Measurements from ENCODE around the gene SNORC. TPM values are rescaled to one million over a fixed set of nuclear protein-coding genes. Genes with fewer than 3 reads are reported as not detected.

The SNORC gene
- total RNA-seq, 1 donor from 2014 or later = 3.1 TPM

GRCh38 chr2:232890896-232891601, 21.0 kb downstream of the SNORC start:
- H3K4me3 Mint-ChIP-seq (ENCODE audit: unreplicated experiment) = no peak overlapping the region
- Histone ChIP-seq H4K20me1 (ENCODE audit: insufficient read depth, low read length) (no peaks in the 10 kb centered on the region), H3K4me3 (ENCODE audit: insufficient read depth, low read depth, low read length) (no peak overlapping the region), H3K4me1 (ENCODE audit: insufficient read depth, low read length) (peaks cover 14% of the 10 kb centered on the region), H3K9ac (ENCODE audit: low read length) (no peak overlapping the region), H3K4me2 (ENCODE audit: low read length) (peak overlapping the region; percentile 68), H3K27ac (ENCODE audit: low read depth, low read length) (no peak overlapping the region), H3K79me2 (ENCODE audit: insufficient read depth, low read length) (no peaks in the 10 kb centered on the region), H3K9me3 (ENCODE audit: insufficient read depth, low read depth, low read length) (no peaks in the 10 kb centered on the region), H3K36me3 (ENCODE audit: insufficient read depth, low read length) (no peaks in the 10 kb centered on the region), H2AFZ (ENCODE audit: low read depth, low read length) (peak overlapping the region; percentile 64), H3K27me3 (ENCODE audit: insufficient read depth, low read length) (no peaks in the 10 kb centered on the region)
- TF ChIP-seq EZH2 (IDR thresholded peaks at IDR 0.05; ENCODE audit: insufficient read depth, low read length) = no peak
- TF ChIP-seq CTCF (IDR thresholded peaks at IDR 0.05; ENCODE audit: insufficient read depth, low read depth, low read length) = no peak
- H3K27ac Mint-ChIP-seq (ENCODE audit: unreplicated experiment) = no peak overlapping the region
- H3K27me3 Mint-ChIP-seq (ENCODE audit: low read depth, unreplicated experiment) = peaks cover 48% of the 10 kb centered on the region
- no peaks in the 10 kb centered on the region for H3K36me3 Mint-ChIP-seq (ENCODE audit: low read depth, unreplicated experiment)
- peaks cover 14% of the 10 kb centered on the region for H3K4me1 Mint-ChIP-seq (ENCODE audit: low read depth, unreplicated experiment)
- peaks cover 1% of the 10 kb centered on the region for H3K9me3 Mint-ChIP-seq (ENCODE audit: unreplicated experiment)
- no peak for FAIRE-seq
- DNase-seq (ENCODE audit: low read depth) = no peak

DNA sequence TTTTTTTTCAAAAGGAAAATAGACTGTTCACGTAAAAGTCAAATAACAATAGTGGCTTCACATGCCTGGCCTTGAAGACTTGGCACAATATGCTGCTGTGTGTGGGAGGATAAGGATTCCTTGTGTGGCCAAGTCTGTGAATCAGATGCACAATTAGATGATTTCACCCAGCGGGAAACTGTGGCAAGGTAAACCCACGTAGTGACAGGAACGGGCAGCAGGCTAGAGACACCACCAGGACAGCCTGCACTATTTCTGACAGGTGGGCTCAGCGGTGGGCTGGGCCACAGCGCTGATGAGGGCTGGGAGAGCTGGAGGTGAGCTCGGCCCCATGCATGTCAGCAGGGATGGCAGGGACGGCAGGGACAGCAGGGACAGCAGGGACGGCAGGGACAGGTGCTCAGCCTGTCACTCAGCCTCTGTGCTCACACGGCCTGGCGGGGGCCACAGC, 21.6 kb downstream of the SNORC start:
- no peak overlapping the region for H3K9ac ChIP-seq (ENCODE audit: low read length)
- no peak overlapping the region for H3K27ac ChIP-seq (ENCODE audit: low read depth, low read length)
- H3K79me2 ChIP-seq (ENCODE audit: insufficient read depth, low read length) = no peaks in the 10 kb centered on the region
- no peak overlapping the region for H3K4me3 Mint-ChIP-seq (ENCODE audit: unreplicated experiment)
- H2AFZ ChIP-seq (ENCODE audit: low read depth, low read length) = no peak overlapping the region
- TF ChIP-seq EZH2 (IDR thresholded peaks at IDR 0.05; ENCODE audit: insufficient read depth, low read length) (no peak), CTCF (IDR thresholded peaks at IDR 0.05; ENCODE audit: insufficient read depth, low read depth, low read length) (no peak)
- no peak overlapping the region for H3K27ac Mint-ChIP-seq (ENCODE audit: unreplicated experiment)
- DNase-seq (ENCODE audit: low read depth) = peak; percentile 82
- H4K20me1 ChIP-seq (ENCODE audit: insufficient read depth, low read length) = no peaks in the 10 kb centered on the region
- H3K4me3 ChIP-seq (ENCODE audit: insufficient read depth, low read depth, low read length) = no peak overlapping the region
- peaks cover 14% of the 10 kb centered on the region for H3K4me1 ChIP-seq (ENCODE audit: insufficient read depth, low read length)
- H3K36me3 ChIP-seq (ENCODE audit: insufficient read depth, low read length) = no peaks in the 10 kb centered on the region
- peaks cover 46% of the 10 kb centered on the region for H3K27me3 Mint-ChIP-seq (ENCODE audit: low read depth, unreplicated experiment)
- no peak for FAIRE-seq
- peaks cover 14% of the 10 kb centered on the region for H3K4me1 Mint-ChIP-seq (ENCODE audit: low read depth, unreplicated experiment)
- peak overlapping the region; percentile 68 for H3K4me2 ChIP-seq (ENCODE audit: low read length)
- peaks cover 1% of the 10 kb centered on the region for H3K9me3 Mint-ChIP-seq (ENCODE audit: unreplicated experiment)
- H3K27me3 ChIP-seq (ENCODE audit: insufficient read depth, low read length) = no peaks in the 10 kb centered on the region
- no peaks in the 10 kb centered on the region for H3K36me3 Mint-ChIP-seq (ENCODE audit: low read depth, unreplicated experiment)
- no peaks in the 10 kb centered on the region for H3K9me3 ChIP-seq (ENCODE audit: insufficient read depth, low read depth, low read length)

GRCh38 chr2:232892221-232892620, 22.2 kb downstream of the SNORC start:
- no peak overlapping the region for H3K4me3 ChIP-seq (ENCODE audit: insufficient read depth, low read depth, low read length)
- no peak for TF ChIP-seq CTCF (IDR thresholded peaks at IDR 0.05; ENCODE audit: insufficient read depth, low read depth, low read length)
- no peak for TF ChIP-seq EZH2 (IDR thresholded peaks at IDR 0.05; ENCODE audit: insufficient read depth, low read length)
- Mint-ChIP-seq H3K27me3 (ENCODE audit: low read depth, unreplicated experiment) (peaks cover 44% of the 10 kb centered on the region), H3K27ac (ENCODE audit: unreplicated experiment) (no peak overlapping the region), H3K9me3 (ENCODE audit: unreplicated experiment) (peaks cover 1% of the 10 kb centered on the region), H3K4me3 (ENCODE audit: unreplicated experiment) (no peak overlapping the region), H3K36me3 (ENCODE audit: low read depth, unreplicated experiment) (no peaks in the 10 kb centered on the region), H3K4me1 (ENCODE audit: low read depth, unreplicated experiment) (peaks cover 14% of the 10 kb centered on the region)
- H3K36me3 ChIP-seq (ENCODE audit: insufficient read depth, low read length) = no peaks in the 10 kb centered on the region
- no peak overlapping the region for H2AFZ ChIP-seq (ENCODE audit: low read depth, low read length)
- no peaks in the 10 kb centered on the region for H3K79me2 ChIP-seq (ENCODE audit: insufficient read depth, low read length)
- peaks cover 14% of the 10 kb centered on the region for H3K4me1 ChIP-seq (ENCODE audit: insufficient read depth, low read length)
- DNase-seq (ENCODE audit: low read depth) (no peak), FAIRE-seq (no peak)
- H3K9ac ChIP-seq (ENCODE audit: low read length) = no peak overlapping the region
- no peaks in the 10 kb centered on the region for H3K27me3 ChIP-seq (ENCODE audit: insufficient read depth, low read length)
- no peaks in the 10 kb centered on the region for H4K20me1 ChIP-seq (ENCODE audit: insufficient read depth, low read length)
- no peak overlapping the region for H3K27ac ChIP-seq (ENCODE audit: low read depth, low read length)
- no peak overlapping the region for H3K4me2 ChIP-seq (ENCODE audit: low read length)
- no peaks in the 10 kb centered on the region for H3K9me3 ChIP-seq (ENCODE audit: insufficient read depth, low read depth, low read length)
